ENCODE data around the gene NEUROD1. TPM values are rescaled to one million over a fixed set of nuclear protein-coding genes. Genes with fewer than 3 reads are reported as not detected.

Gene NEUROD1
- total and polyA plus RNA-seq, 9 of the 15 experiments (the other 6 are each of a cell fraction or from before 2014, with no cell fraction given), result not detected

GRCh38 chr2:181682026-181682789 lies 1.9 kb upstream of the NEUROD1 start:
- H3K4me1 ChIP-seq (replicated peaks in 1 of 2; ENCODE audit: control insufficient read depth in 2 of 2, insufficient read depth in 2 of 2, low read length in 2 of 2), result peaks cover 0 to 5% of the 10 kb centered on the region in 2 experiments; a peak in 1 of 5 replicates
- POLR2A ChIA-PET, result no interaction called here
- H3K9ac ChIP-seq (ENCODE audit: insufficient read depth in 1 of 2, low read depth in 2 of 2, low read length in 2 of 2), result no peak overlapping the region
- no peak overlapping the region for H3K27ac ChIP-seq (ENCODE audit: extremely low read depth, low read depth, low read length)
- no TSS peak for BruUV-seq (replicated peaks)
- no peaks in the 10 kb centered on the region for H3K36me3 ChIP-seq (ENCODE audit: control insufficient read depth, insufficient read depth, low read length)
- ATAC-seq (no peak), FAIRE-seq (no peak), DNase-seq (ENCODE audit: extremely low read depth in 1 of 4, low spot score in 3 of 4) (no peak)
- no peaks in the 10 kb centered on the region for H3K79me2 ChIP-seq (ENCODE audit: control insufficient read depth, insufficient read depth, low read length)
- intact Hi-C loops (cut with micrococcal nuclease), result no loop called here
- CTCF ChIA-PET (ENCODE audit: low intra/inter-chr PET ratio), result no interaction called here
- no peak overlapping the region for H2AFZ ChIP-seq (ENCODE audit: low read depth, low read length)
- H4K20me1 ChIP-seq (replicated peaks; ENCODE audit: control insufficient read depth, insufficient read depth, low read length), result no peaks in the 10 kb centered on the region
- H3K4me3 ChIP-seq, result no peak overlapping the region
- peaks cover 29 to 57% of the 10 kb centered on the region in 2 experiments; a peak in 4 of 5 replicates for H3K27me3 ChIP-seq (ENCODE audit: control insufficient read depth in 2 of 2, insufficient read depth in 2 of 2, low read length in 2 of 2)
- WGBS (ENCODE audit: insufficient coverage, low coverage, missing lambda C conversion rate), result 1% methylated on average over 24 of the region's 24 CpGs
- no peak overlapping the region for H3K4me2 ChIP-seq (ENCODE audit: insufficient read depth, low read length)
- H3K9me3 ChIP-seq (replicated peaks; ENCODE audit: control insufficient read depth, insufficient read depth, low read depth, low read length), result no peaks in the 10 kb centered on the region
- in situ Hi-C loops (cut with MboI), result no loop called here
- H3K9me1 ChIP-seq (ENCODE audit: control insufficient read depth, insufficient read depth, low read length), result no peaks in the 10 kb centered on the region
- TF ChIP-seq ZBED1 (IDR thresholded peaks at IDR 0.05) (no peak), KLF16 (IDR thresholded peaks at IDR 0.05) (no peak), E4F1 (CRISPR knock-in tag; IDR thresholded peaks at IDR 0.05; ENCODE audit: borderline replicate concordance) (no peak), RBFOX2 (IDR thresholded peaks at IDR 0.05; ENCODE audit: low read depth, low read length) (no peak), AFF1 (IDR thresholded peaks at IDR 0.05; ENCODE audit: low read depth in 1 of 2, partially characterized antibody in 2 of 2) (no peak), RBM14 (IDR thresholded peaks at IDR 0.05; ENCODE audit: borderline replicate concordance, insufficient read depth, low read depth, low read length) (no peak), TEAD2 (tag; IDR thresholded peaks at IDR 0.05) (no peak), BRF1 (IDR thresholded peaks at IDR 0.05; ENCODE audit: borderline replicate concordance, extremely low read depth, insufficient read length) (no peak), RBM39 (optimal IDR thresholded peaks at IDR 0.05; ENCODE audit: low read depth, low read length) (no peak), TAF9B (IDR thresholded peaks at IDR 0.05; ENCODE audit: partially characterized antibody) (no peak), POLR2H (tag; IDR thresholded peaks at IDR 0.05; ENCODE audit: low read depth) (no peak), GTF3C2 (IDR thresholded peaks at IDR 0.05; ENCODE audit: borderline replicate concordance, extremely low read depth, insufficient read length) (no peak)
